ENCODE results near the gene CYP24A1. TPM values are rescaled to one million over a fixed set of nuclear protein-coding genes. Genes with fewer than 3 reads are reported as not detected.

CYP24A1 gene
- total and polyA plus RNA-seq, 2 of the 13 experiments (the other 11 are each of a cell fraction or from before 2014, with no cell fraction given) = 9.4 to 32.7 TPM

DNA sequence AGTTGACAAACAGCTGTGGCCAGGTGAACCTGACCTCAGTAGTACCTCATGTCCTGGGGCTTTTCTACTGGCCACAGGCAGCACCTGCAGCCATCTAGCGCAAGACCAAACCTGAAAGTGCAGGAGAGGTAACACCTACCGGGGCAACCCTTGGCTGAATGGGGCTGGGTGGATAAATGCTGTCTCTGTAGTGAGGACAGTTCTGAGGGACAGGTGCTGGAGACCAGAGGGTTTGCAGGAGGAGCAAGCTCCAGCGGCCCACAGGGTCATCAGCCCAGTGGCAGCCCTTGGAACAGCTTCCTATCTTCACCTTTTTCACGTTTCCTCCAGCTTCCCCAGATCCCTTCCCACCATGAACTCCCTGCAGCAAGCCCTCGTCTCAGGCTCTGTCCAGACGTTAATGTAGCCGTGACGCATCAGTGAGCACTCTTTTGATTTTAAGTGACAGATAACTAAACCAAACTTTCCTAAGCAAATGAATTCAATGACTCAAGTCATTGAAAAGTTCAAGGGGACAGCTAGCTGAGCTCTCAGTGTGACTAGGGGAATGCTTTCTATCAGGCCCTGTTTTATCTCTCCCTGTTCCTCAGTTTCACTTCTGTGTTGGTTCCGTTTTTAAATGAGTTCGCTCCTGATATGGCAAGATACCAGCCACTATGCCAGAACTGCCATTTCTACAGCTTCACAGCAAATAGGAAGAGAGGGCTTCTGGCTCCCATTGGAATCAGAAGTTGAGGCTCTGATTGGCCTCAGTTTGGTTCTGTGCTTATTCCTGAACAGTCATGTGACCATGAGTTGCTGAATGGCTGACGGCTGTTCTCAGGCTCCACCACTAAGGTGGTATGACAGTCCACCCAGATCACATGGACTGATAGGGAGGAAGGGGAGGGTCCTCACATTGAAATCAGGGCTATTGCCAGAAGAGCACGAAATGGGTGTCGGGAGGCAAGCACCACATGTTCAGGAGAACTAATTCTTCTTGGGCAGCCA, 22.0 kb upstream of the CYP24A1 start (continued):
- TF ChIP-seq ZNF784 (CRISPR knock-in tag; IDR thresholded peaks at IDR 0.05; ENCODE audit: borderline replicate concordance) (no peak), ZNF18 (CRISPR knock-in tag; IDR thresholded peaks at IDR 0.05; ENCODE audit: insufficient replicate concordance) (no peak), KLF13 (CRISPR knock-in tag; IDR thresholded peaks at IDR 0.05) (0 out of 2 replicates have a peak, but pooled peaks have one; percentile 50), HNF4A (CRISPR knock-in tag; IDR thresholded peaks at IDR 0.05) (0 out of 2 replicates have a peak, but pooled peaks have one; percentile 26), SIN3A (IDR thresholded peaks at IDR 0.05; ENCODE audit: borderline replicate concordance, low read depth, low read length) (no peak), TARDBP (CRISPR knock-in tag; IDR thresholded peaks at IDR 0.05) (no peak), ZNF768 (CRISPR knock-in tag; IDR thresholded peaks at IDR 0.05) (peak; percentile 32; the same call in 1 of the 2 replicates), KLF11 (CRISPR knock-in tag; IDR thresholded peaks at IDR 0.05) (no peak), LBX2 (CRISPR knock-in tag; IDR thresholded peaks at IDR 0.05; ENCODE audit: borderline replicate concordance) (0 out of 2 replicates have a peak, but pooled peaks have one; percentile 27), RFXANK (CRISPR knock-in tag; IDR thresholded peaks at IDR 0.05) (no peak), SMC3 (IDR thresholded peaks at IDR 0.05; ENCODE audit: low read length) (0 out of 2 replicates have a peak, but pooled peaks have one; percentile 11), NPAS2 (CRISPR knock-in tag; IDR thresholded peaks at IDR 0.05; ENCODE audit: borderline replicate concordance) (peak; percentile 68; the same call in 1 of the 2 replicates), ZNF644 (CRISPR knock-in tag; IDR thresholded peaks at IDR 0.05; ENCODE audit: low read depth) (0 out of 2 replicates have a peak, but pooled peaks have one; percentile 11), HOXA3 (CRISPR knock-in tag; IDR thresholded peaks at IDR 0.05) (peak; percentile 33; the same call in 1 of the 2 replicates), ZNF766 (CRISPR knock-in tag; IDR thresholded peaks at IDR 0.05; ENCODE audit: borderline replicate concordance) (no peak), ISL2 (CRISPR knock-in tag; IDR thresholded peaks at IDR 0.05) (no peak), SAP130 (CRISPR knock-in tag; IDR thresholded peaks at IDR 0.05; ENCODE audit: low read depth) (0 out of 2 replicates have a peak, but pooled peaks have one; percentile 9)
- TF ChIP-seq, protein P1, sequence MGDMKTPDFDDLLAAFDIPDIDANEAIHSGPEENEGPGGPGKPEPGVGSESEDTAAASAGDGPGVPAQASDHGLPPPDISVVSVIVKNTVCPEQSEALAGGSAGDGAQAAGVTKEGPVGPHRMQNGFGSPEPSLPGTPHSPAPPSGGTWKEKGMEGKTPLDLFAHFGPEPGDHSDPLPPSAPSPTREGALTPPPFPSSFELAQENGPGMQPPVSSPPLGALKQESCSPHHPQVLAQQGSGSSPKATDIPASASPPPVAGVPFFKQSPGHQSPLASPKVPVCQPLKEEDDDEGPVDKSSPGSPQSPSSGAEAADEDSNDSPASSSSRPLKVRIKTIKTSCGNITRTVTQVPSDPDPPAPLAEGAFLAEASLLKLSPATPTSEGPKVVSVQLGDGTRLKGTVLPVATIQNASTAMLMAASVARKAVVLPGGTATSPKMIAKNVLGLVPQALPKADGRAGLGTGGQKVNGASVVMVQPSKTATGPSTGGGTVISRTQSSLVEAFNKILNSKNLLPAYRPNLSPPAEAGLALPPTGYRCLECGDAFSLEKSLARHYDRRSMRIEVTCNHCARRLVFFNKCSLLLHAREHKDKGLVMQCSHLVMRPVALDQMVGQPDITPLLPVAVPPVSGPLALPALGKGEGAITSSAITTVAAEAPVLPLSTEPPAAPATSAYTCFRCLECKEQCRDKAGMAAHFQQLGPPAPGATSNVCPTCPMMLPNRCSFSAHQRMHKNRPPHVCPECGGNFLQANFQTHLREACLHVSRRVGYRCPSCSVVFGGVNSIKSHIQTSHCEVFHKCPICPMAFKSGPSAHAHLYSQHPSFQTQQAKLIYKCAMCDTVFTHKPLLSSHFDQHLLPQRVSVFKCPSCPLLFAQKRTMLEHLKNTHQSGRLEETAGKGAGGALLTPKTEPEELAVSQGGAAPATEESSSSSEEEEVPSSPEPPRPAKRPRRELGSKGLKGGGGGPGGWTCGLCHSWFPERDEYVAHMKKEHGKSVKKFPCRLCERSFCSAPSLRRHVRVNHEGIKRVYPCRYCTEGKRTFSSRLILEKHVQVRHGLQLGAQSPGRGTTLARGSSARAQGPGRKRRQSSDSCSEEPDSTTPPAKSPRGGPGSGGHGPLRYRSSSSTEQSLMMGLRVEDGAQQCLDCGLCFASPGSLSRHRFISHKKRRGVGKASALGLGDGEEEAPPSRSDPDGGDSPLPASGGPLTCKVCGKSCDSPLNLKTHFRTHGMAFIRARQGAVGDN (CRISPR knock-in tag; IDR thresholded peaks at IDR 0.05) = peak; percentile 59
- TF ChIP-seq, protein P2, sequence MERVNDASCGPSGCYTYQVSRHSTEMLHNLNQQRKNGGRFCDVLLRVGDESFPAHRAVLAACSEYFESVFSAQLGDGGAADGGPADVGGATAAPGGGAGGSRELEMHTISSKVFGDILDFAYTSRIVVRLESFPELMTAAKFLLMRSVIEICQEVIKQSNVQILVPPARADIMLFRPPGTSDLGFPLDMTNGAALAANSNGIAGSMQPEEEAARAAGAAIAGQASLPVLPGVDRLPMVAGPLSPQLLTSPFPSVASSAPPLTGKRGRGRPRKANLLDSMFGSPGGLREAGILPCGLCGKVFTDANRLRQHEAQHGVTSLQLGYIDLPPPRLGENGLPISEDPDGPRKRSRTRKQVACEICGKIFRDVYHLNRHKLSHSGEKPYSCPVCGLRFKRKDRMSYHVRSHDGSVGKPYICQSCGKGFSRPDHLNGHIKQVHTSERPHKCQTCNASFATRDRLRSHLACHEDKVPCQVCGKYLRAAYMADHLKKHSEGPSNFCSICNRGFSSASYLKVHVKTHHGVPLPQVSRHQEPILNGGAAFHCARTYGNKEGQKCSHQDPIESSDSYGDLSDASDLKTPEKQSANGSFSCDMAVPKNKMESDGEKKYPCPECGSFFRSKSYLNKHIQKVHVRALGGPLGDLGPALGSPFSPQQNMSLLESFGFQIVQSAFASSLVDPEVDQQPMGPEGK (CRISPR knock-in tag; IDR thresholded peaks at IDR 0.05) = no peak
